Gastrocnemius medialis (tissue), 4 donors: Measurements from ENCODE around the gene LY9. TPM values are rescaled to one million over a fixed set of nuclear protein-coding genes. Genes with fewer than 3 reads are reported as not detected.

Source experiments
- ATAC-seq, 2 donors: fragments of 150-250 bp; one replicate each; pipeline ENCODE4 v1.9.1; 2016
- DNase-seq, 2 donors: peaks; one replicate each; pipeline ENCODE4 v3.0.0-alpha.2; 2019
- H3K27ac ChIP-seq, 4 donors: fragments of 200-600 bp; sonication (generic); 1 replicate in 1 of 4; 2 replicates in 3 of 4; pipeline ENCODE4 v1.5.1; 2016 to 2018; ENCODE audit warnings: mild to moderate bottlenecking in 2 of 4, moderate library complexity in 1 of 4
- H3K27me3 ChIP-seq, 3 donors: fragments of 200-600 bp; sonication (generic) in 2 of 3; 1 replicate in 1 of 3; 2 replicates in 2 of 3; pipeline versions ENCODE4 v1.5.1 to v1.6.0; 2016 to 2019; ENCODE audit warnings: mild to moderate bottlenecking in 1 of 3, moderate library complexity in 1 of 3
- H3K36me3 ChIP-seq, 2 donors: fragments of 200-600 bp; sonication (generic) in 1 of 2; one replicate each; pipeline ENCODE4 v1.5.1; 2017 to 2018
- H3K4me1 ChIP-seq, 2 donors: fragments of 200-600 bp; sonication (generic) in 1 of 2; one replicate each; pipeline ENCODE4 v1.5.1; 2016 to 2017; ENCODE audit warnings: mild to moderate bottlenecking in 2 of 2
- H3K4me3 ChIP-seq, 4 donors: fragments of 200-600 bp; sonication (generic) in 3 of 4; 1 replicate in 1 of 4; 2 replicates in 3 of 4; pipeline ENCODE4 v1.5.1; 2016 to 2019; ENCODE audit warnings: mild to moderate bottlenecking in 2 of 4
- H3K9me3 ChIP-seq, 3 donors: fragments of 200-600 bp; sonication (generic) in 2 of 3; 1 replicate in 1 of 3; 2 replicates in 2 of 3; pipeline ENCODE4 v1.5.1; 2016 to 2019
- CTCF ChIP-seq, 5 experiments: fragments of 450-650 bp in 3 of 5; fragments of 200-600 bp in 2 of 5; sonication (generic) in 2 of 5; IDR thresholded peaks in 4 of 5; conservative IDR thresholded peaks in 1 of 5; 1 replicate in 4 of 5; 2 replicates in 1 of 5; pipeline ENCODE4 v1.5.1; 2016 to 2019; ENCODE audit warnings: antibody characterized with exemption in 5 of 5, mild to moderate bottlenecking in 3 of 5, moderate library complexity in 3 of 5
- POLR2A ChIP-seq, 2 donors: fragments of 450-650 bp; IDR thresholded peaks; one replicate each; pipeline ENCODE4 v1.6.1; 2017; ENCODE audit warnings: antibody characterized with exemption in 2 of 2, mild to moderate bottlenecking in 2 of 2, moderate library complexity in 2 of 2
- in situ Hi-C, 4 donors: fragments of 200-750 bp; cut with MboI; loops; one replicate each; pipeline versions ENCODE4 v1.15.0 to v1.8.0; 2017; ENCODE audit warnings: low sequenced_read_pairs in 4 of 4
- intact Hi-C: fragments of 100-400 bp; cut with DNase I; formaldehyde crosslinking; loops from one replicate; pipeline ENCODE4 v1.15.1; 2023; ENCODE audit warnings: low total_unique reads
- total RNA-seq, 4 donors: library from RNA; depleted of rRNA; stranded (reverse); fragments of >200 nt; gene quantifications; one replicate each; pipeline versions ENCODE4 v1.1.0 to v1.2.3, GENCODE V29; 2016

The LY9 gene
- total RNA-seq, 4 donors from 2014 or later: not detected

GRCh38 chr1:160850993-160851392 is 55.0 kb downstream of the LY9 start:
- no peak overlapping the region for H3K27ac ChIP-seq
- H3K4me3 ChIP-seq: no peak overlapping the region
- DNase-seq (no peak), ATAC-seq (no peak)
- no peaks in the 10 kb centered on the region for H3K27me3 ChIP-seq
- H3K4me1 ChIP-seq: no peaks in the 10 kb centered on the region
- intact Hi-C loops: no loop called here
- TF ChIP-seq POLR2A (IDR thresholded peaks at IDR 0.05) (no peak), CTCF (IDR thresholded peaks at IDR 0.05 in 4 of 5, conservative IDR thresholded peaks at IDR 0.05 in 1 of 5) (no peak)
- H3K9me3 ChIP-seq: no peaks in the 10 kb centered on the region
- in situ Hi-C loops: no loop called here
- H3K36me3 ChIP-seq: no peaks in the 10 kb centered on the region

GRCh38 chr1:160853014-160853413 is 57.0 kb downstream of the LY9 start:
- no peaks in the 10 kb centered on the region for H3K27me3 ChIP-seq
- DNase-seq (no peak), ATAC-seq (no peak)
- no peak overlapping the region for H3K4me3 ChIP-seq
- no peaks in the 10 kb centered on the region for H3K9me3 ChIP-seq
- TF ChIP-seq POLR2A (IDR thresholded peaks at IDR 0.05) (no peak), CTCF (IDR thresholded peaks at IDR 0.05 in 4 of 5, conservative IDR thresholded peaks at IDR 0.05 in 1 of 5) (no peak)
- no peaks in the 10 kb centered on the region for H3K36me3 ChIP-seq
- no peak overlapping the region for H3K27ac ChIP-seq
- no peaks in the 10 kb centered on the region for H3K4me1 ChIP-seq
- intact Hi-C loops (no loop called here), in situ Hi-C loops (no loop called here)

GRCh38 chr1:160853754-160854153 is 57.8 kb downstream of the LY9 start:
- no peaks in the 10 kb centered on the region for H3K36me3 ChIP-seq
- DNase-seq (no peak), ATAC-seq (no peak)

GRCh38 chr1:160855181-160855981 is 59.4 kb downstream of the LY9 start:
- ATAC-seq: no peak
- TF ChIP-seq POLR2A (IDR thresholded peaks at IDR 0.05) (no peak), CTCF (IDR thresholded peaks at IDR 0.05 in 4 of 5, conservative IDR thresholded peaks at IDR 0.05 in 1 of 5) (no peak)
- intact Hi-C loops: no loop called here
- no peak for DNase-seq
- Histone ChIP-seq H3K36me3 (no peaks in the 10 kb centered on the region), H3K4me3 (no peak overlapping the region), H3K27ac (no peak overlapping the region), H3K27me3 (no peaks in the 10 kb centered on the region), H3K4me1 (no peaks in the 10 kb centered on the region), H3K9me3 (no peaks in the 10 kb centered on the region)
- in situ Hi-C loops: no loop called here

More at GRCh38 chr1:160853754-160854153, 57.8 kb downstream of the LY9 start:
- Histone ChIP-seq H3K4me3 (no peak overlapping the region), H3K27ac (no peak overlapping the region), H3K4me1 (no peaks in the 10 kb centered on the region), H3K27me3 (no peaks in the 10 kb centered on the region), H3K9me3 (no peaks in the 10 kb centered on the region)
- intact Hi-C loops: no loop called here
- in situ Hi-C loops: no loop called here
- TF ChIP-seq POLR2A (IDR thresholded peaks at IDR 0.05) (no peak), CTCF (IDR thresholded peaks at IDR 0.05 in 4 of 5, conservative IDR thresholded peaks at IDR 0.05 in 1 of 5) (no peak)
